Vagina (tissue), 2 donors: ENCODE measurements around the gene MGMT.

ENCODE experiments used
- CTCF ChIP-seq, 3 experiments: fragments of 450-650 bp in 2 of 3; fragments of 200-600 bp in 1 of 3; sonication (generic) in 1 of 3; IDR thresholded peaks; one replicate each; pipeline ENCODE4 v1.5.1; 2017 to 2019; ENCODE audit warnings: antibody characterized with exemption in 3 of 3, mild to moderate bottlenecking in 2 of 3, moderate library complexity in 2 of 3
- POLR2A ChIP-seq, 2 donors: fragments of 450-650 bp; IDR thresholded peaks; one replicate each; pipeline ENCODE4 v1.6.1; 2017; ENCODE audit warnings: antibody characterized with exemption in 2 of 2, mild to moderate bottlenecking in 2 of 2, moderate library complexity in 2 of 2

GRCh38 chr10:129793996-129794395, 327.0 kb downstream of the MGMT start:
- TF ChIP-seq POLR2A (IDR thresholded peaks at IDR 0.05) (no peak), CTCF (IDR thresholded peaks at IDR 0.05) (no peak)
